Epidermal melanocyte (primary cell): ENCODE data around the gene CROCC2.

Source experiments
- DNase-seq: peaks from one replicate; pipeline ENCODE4 v3.0.0; 2011; ENCODE audit warnings: low spot score; ENCODE audit not compliant: insufficient read length

The CROCC2 gene

GRCh38 chr2:240891492-240892340 lies 14.4 kb upstream of the CROCC2 start:
- no peak for DNase-seq

GRCh38 chr2:240892356-240892755 lies 13.8 kb upstream of the CROCC2 start:
- no peak for DNase-seq

- DNase-seq = no peak
Measured at GRCh38 chr2:240892925-240893324, 13.2 kb upstream of the CROCC2 start.

- DNase-seq = no peak
Measured at GRCh38 chr2:240893363-240893844, 12.7 kb upstream of the CROCC2 start.

- no peak for DNase-seq
Measured at GRCh38 chr2:240894006-240894405, 12.1 kb upstream of the CROCC2 start.

DNA sequence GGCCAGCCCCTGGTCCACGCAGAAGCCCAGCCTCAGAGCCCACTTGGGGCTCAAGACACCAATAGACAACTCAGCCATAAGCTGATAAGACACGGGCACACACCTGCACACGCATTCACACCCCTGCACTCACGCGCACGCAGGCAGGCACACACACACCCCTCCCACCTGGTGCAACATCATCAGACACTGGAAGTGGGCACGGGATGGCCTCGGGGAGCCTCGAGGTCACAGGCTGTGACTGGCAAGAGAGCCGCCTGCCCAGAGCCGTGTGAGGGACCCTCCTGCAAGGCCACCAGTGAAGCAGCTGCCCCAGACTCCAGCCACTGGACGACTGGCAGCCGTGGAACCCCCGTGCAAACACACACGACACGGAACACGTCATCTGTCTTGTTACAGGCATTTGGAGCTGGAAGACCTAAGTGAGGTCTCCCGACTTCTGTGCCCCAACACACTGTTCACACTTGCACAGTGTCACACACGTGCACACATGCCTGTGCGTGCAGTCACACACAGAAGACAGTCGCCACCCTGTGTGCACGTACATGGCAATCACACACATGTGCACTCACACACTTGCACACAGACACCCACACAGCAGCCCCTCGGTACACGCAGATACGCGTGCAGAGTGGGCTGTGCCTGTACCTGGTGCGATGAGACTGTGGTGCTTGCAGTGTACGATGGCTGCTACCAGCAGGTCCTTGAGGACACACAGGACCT lies 11.1 kb upstream of the CROCC2 start:
- DNase-seq = no peak

- DNase-seq = no peak
Measured at GRCh38 chr2:240895656-240896388, 10.3 kb upstream of the CROCC2 start, which contains the start of gene MAB21L4. TSS of gene MAB21L4 (minus strand) at chr2:240896156. CDS start at chr2:240895997, 159 bp downstream.

- no peak for DNase-seq
Measured at GRCh38 chr2:240896394-240896793, 9.7 kb upstream of the CROCC2 start.

- no peak for DNase-seq
Measured at GRCh38 chr2:240896871-240897692, 9.1 kb upstream of the CROCC2 start.

- no peak for DNase-seq
Measured at GRCh38 chr2:240898108-240898730, 7.9 kb upstream of the CROCC2 start.

DNA sequence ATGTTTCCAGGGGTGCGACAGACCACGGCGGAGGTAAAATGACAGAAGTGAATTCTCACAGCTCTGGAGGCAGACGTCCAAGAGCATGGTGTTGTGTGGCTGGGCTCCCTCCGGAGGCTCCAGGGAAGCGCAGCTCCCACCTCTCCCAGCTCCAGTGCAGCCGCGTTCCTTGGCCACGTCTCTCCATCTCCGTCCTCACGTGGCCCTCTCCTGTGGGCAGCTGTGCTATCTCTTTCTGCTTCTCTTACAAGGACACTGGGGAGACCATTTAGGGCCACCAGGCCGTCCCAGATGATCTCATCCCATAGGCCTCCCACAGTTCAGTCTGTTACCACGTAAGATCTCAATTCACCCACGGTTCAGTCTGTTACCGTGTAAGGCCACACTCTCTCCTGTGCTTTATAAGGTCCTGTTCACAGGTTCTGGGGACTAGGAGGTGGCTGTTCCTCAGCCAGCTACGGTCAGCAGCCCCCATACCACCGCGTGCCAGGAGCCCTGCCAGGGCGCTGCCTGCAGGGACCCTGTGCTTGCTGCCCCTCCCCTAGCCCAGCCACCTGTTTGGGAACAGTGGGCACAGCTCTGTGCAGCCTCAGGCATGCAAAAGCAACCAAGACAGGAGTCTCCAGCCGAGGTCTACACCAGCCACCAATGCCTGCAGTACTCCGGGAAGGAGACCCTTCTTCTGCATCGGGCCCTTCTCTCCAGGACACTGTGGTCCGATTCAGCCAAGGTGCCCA lies 7.2 kb upstream of the CROCC2 start:
- DNase-seq = no peak

- DNase-seq = no peak
Measured at GRCh38 chr2:240899468-240899865, 6.7 kb upstream of the CROCC2 start.

- no peak for DNase-seq
Measured at GRCh38 chr2:240900141-240900860, 5.8 kb upstream of the CROCC2 start.

DNA sequence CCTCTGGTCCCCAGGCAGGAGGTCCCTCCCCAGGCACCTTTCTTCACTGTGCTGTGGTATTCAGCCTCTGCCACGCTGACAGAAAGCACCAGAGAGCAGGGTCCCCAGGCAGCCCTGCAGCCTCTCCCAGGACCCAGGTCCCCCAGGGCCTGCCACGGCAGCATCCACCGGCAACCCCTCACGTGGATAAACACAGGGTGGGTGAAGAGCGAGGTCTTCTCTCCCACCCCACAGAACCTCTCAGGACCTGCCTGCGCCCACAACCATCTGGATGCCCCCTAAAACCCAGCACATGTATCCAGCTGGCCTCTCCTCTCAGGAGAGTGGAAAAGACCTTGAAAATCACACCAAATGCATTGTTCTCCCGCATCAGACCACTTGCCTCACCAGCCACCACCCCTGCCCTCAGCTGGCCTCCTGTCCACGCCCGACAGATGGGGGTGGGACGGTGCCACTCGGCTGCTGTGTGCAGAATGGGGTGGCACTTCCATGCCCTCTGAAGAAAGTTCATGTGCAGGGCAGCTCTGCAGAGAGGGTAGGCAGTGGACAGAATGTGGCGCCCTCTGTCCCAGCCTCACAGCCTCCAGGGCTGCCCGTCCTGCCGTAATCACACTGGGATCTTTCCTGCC lies 4.0 kb upstream of the CROCC2 start:
- no peak for DNase-seq

GRCh38 chr2:240902615-240903041 lies 3.5 kb upstream of the CROCC2 start:
- DNase-seq = no peak

DNA sequence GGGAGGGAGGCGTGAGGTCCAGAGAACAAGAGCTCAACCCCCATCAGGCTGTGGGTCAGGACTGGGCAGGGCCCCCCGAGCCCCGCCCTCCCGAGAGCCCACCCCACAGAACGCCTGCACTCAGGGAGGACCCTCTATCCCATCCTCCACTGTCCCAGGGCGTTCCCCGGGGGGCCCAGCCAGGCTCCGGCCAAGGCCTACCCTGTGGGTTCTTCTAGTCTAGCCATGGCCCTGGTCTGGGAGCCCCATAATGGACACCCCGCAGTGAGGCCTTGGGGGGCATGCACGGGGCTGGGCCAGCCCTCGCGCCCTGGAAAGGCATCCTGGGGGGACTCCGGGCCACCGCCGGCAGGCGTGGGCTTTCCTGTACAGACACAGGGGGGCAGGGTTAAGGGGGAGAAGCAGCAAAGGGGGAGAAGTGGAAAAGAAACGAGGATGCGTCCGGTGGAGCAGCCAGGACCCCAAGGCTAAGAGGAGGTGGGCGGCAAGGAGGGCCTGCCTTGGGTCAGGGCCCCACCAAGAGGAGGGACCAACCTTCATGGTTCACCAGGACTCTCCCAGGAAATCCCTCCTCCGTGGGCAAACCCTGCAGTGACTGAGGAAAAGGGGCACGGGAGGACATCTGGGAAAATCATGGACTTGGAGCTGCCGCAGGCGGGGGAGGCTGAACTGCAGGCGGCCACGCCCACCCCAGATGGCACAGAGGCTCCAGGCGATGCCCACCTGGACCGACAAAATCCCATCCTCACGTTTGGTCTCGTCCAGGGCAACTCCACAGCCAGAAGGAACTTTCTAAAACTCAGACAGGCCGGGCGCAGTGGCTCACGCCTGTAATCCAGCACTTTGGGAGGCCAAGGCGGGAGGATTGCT lies 2.7 kb upstream of the CROCC2 start:
- DNase-seq = no peak
